ENCODE results near the gene ADCY1. TPM values are rescaled to one million over a fixed set of nuclear protein-coding genes. Genes with fewer than 3 reads are reported as not detected.
A peak's percentile ranks its signal among the peaks of the same experiment; 100 is the strongest.

Gene ADCY1
- total RNA-seq, 2 donors from 2014 or later = 0.87 to 1.2 TPM

- DNase-seq = no peak
- no peak for ATAC-seq
- intact Hi-C loops (cut with DNase I, micrococcal nuclease) = no loop called here
These were observed 35.9 kb downstream of the ADCY1 start for GRCh38 chr7:45610019-45610418.

- intact Hi-C loops (cut with DNase I, micrococcal nuclease) = no loop called here
- DNase-seq (no peak), ATAC-seq (no peak)
These were observed 36.6 kb downstream of the ADCY1 start for GRCh38 chr7:45610660-45611299.

GRCh38 chr7:45617166-45617565 is 43.0 kb downstream of the ADCY1 start:
- intact Hi-C loops (cut with DNase I, micrococcal nuclease) = no loop called here
- ATAC-seq (no peak), DNase-seq (no peak)

- ATAC-seq = no peak
- intact Hi-C loops (cut with DNase I, micrococcal nuclease) = no loop called here
These were observed 47.9 kb downstream of the ADCY1 start for GRCh38 chr7:45622058-45622457.

DNA sequence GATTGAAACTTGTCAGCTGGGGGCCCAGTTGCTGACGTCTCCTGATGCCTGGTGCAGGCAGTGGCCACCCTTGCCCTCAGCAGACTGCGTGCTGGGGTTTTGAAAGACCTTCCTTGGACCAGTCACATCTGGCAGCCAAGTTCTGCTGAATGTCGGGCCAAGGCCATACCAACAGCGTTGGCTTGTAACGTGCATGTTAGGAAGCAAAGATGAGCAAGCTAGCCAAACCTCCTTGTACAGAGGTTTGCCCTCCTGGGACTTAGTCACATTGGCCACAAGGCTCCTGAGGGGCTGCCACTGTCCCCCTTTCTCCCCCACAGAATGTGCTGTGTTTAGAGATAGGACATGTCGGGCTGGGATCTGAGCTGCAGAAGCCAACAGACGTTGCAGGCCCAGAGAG is 49.0 kb downstream of the ADCY1 start:
- intact Hi-C loops (cut with DNase I, micrococcal nuclease) = no loop called here
- ATAC-seq = no peak
- DNase-seq = no peak

More at GRCh38 chr7:45622058-45622457, 47.9 kb downstream of the ADCY1 start:
- DNase-seq = no peak

GRCh38 chr7:45623740-45624391 is 49.7 kb downstream of the ADCY1 start:
- intact Hi-C loops (cut with DNase I, micrococcal nuclease) = no loop called here
- ATAC-seq (no peak), DNase-seq (no peak)

GRCh38 chr7:45624392-45624760 is 50.2 kb downstream of the ADCY1 start:
- DNase-seq (peak in 1 of 2 donors; percentile 54), ATAC-seq (peak; percentile 56)
- intact Hi-C loops (cut with DNase I, micrococcal nuclease) = no loop called here

GRCh38 chr7:45625067-45625466 is 50.9 kb downstream of the ADCY1 start:
- ATAC-seq (no peak), DNase-seq (no peak)
- intact Hi-C loops (cut with DNase I, micrococcal nuclease) = no loop called here

- intact Hi-C loops (cut with DNase I, micrococcal nuclease) = no loop called here
- ATAC-seq = no peak
- no peak for DNase-seq
These were observed 51.7 kb downstream of the ADCY1 start for GRCh38 chr7:45625714-45626440.

DNA sequence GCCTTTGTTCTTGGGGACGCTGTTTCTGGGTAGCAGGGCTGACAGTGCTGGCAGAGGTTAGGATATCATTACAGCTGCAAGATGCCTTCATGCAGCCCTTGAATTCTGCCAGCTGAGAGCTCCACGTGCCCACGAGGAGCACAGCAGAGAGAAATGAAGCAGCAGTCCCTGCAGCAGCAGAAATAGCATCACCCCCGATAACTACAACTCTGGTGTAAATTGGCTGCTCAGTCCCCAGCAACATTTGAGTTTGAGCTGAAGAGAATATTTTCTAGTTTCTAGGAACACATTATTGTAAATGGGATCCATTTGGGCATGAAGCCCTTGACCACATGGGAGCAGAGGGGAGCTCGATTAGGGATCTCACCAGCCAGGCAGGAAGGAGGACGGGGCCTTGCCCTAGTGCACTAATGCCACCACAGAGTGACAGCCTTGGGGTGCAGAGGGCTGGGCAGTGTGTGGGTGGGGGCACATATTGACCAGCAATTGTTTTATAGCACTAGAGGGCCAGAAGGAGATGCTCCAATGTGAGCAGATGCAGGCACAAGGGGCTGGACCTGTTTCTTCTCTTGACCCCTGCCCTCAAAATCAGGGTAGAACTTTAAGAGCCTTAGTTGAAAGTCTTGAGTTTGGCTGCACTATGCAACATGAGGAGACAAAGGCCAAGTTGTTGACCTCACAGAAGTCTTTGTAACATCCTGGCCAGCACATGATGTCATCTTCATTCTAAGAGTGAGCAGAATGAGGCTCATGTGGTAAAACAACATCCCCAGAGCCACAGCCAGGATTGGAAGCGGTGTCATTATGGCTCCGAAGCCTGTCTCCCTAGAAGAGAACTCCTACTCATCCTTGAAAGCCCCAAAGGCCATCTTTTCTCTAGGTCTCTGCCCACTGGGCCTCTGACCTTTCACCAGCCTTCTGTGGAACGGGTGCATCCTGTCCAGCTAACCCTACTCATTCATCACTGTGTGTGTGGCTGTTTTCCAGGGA is 52.6 kb downstream of the ADCY1 start:
- intact Hi-C loops (cut with DNase I, micrococcal nuclease) = no loop called here
- no peak for ATAC-seq
- no peak for DNase-seq

- intact Hi-C loops (cut with DNase I, micrococcal nuclease) = no loop called here
- no peak for DNase-seq
- no peak for ATAC-seq
These were observed 53.7 kb downstream of the ADCY1 start for GRCh38 chr7:45627691-45628456.

GRCh38 chr7:45631569-45631968 is 57.4 kb downstream of the ADCY1 start:
- DNase-seq = no peak
- ATAC-seq = no peak
- intact Hi-C loops (cut with DNase I, micrococcal nuclease) = no loop called here

DNA sequence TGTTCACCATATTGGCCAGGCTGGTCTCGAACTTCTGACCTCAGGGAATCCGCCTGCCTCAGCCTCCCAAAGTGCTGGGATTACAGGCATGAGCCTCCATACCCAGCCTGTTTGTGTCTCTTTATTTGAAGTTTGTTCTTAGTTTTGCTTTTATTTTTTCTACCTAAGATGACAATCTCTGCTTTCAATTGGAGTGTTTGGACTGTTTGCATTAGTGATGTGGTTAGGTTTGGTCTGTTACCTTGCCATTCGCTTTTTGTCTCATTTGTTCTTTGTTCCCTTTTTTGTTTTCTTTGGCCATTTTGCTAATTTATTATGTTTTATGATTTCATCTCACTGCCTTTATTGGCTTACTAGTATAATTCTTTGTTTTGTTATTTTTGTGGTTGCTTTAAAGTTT is 62.6 kb downstream of the ADCY1 start:
- no peak for DNase-seq
- intact Hi-C loops (cut with DNase I, micrococcal nuclease) = no loop called here
- no peak for ATAC-seq

DNA sequence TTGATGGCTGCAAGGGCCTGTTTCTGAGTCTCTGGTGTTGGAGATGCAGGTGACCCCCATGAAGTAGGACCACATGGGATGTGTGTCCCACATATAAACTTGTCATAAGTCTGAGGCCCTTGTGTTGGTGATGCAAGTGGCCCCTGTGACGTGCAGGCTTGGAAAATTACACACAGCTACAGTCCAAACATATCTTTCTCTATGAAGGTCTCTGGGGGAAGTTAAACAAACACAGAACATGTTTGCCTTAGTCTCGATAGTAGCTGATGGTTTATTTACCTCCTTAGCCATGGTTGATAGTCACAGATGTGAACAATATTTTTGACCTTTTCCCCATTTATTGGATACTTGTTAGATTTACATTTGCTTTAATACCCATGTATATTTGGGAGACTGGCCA is 64.7 kb downstream of the ADCY1 start:
- intact Hi-C loops (cut with DNase I, micrococcal nuclease) = no loop called here
- no peak for ATAC-seq
- no peak for DNase-seq

DNA sequence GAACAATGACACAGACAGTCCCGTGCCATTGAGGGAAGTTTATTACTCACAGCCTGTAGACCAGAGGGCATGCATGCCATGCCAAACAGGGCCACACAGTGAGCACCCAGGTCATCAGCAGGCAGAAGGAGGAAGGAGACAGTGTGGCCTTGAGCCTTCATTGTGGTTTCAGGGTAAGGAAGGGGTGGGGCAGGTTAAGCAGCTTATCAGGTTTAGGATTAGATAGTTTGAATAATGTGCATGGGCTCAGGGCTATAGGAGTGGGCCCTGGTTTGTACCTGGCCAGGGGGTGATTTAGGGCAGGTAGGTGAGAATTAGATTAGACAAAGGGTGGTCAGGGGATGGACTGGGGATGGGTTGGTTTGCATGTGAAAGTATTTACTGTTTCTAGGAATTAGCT is 67.9 kb downstream of the ADCY1 start:
- DNase-seq (no peak), ATAC-seq (no peak)
- intact Hi-C loops (cut with DNase I, micrococcal nuclease) = no loop called here

DNA sequence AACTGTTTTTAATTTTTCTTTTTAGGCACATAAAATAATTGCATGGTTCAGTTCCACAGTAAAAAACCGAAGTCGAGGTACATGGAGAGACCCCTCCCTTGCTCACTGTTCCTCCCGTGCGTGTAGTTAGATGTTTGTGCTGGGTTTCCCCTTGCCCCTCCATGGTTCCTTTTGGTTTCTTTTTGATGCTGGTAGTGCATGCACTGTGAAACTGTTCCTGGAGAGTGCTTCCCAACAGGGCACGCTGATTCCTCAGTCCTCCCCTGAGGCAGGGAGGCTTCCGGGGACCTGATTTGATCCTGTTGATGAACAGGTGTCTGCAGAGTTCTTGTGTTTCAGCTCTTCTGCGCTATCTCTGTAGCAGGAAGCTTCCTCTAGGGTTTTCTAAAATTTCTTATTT is 69.5 kb downstream of the ADCY1 start:
- DNase-seq (no peak), ATAC-seq (no peak)
- intact Hi-C loops (cut with DNase I, micrococcal nuclease) = no loop called here

DNA sequence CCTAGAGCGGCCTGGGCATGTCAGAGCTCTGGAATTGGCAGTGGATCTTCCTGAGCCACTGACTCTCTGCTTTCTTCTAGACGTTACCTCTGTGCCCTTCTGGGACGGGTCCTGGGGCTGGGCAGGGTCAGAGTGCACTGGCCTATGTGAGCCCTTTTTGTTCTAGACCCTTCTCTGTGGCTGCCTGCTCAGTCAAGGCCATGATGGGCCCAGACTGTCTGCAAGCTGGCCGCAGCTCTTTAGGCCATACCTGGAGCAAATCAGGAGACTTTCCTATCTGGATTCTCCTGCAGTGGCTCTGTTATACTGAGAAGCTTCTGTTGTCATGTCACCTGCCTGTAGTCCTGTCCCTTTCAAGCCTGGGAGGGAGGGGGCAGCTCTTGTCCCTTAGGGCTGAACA is 70.1 kb downstream of the ADCY1 start:
- no peak for ATAC-seq
- DNase-seq = no peak
- intact Hi-C loops (cut with DNase I, micrococcal nuclease) = no loop called here

GRCh38 chr7:45645141-45645969 is 71.2 kb downstream of the ADCY1 start:
- ATAC-seq (no peak), DNase-seq (no peak)
- intact Hi-C loops (cut with DNase I, micrococcal nuclease) = no loop called here

Data from left colon (tissue), 2 donors.